CD4-positive, alpha-beta T cell treated with Interleukin-4 for 1 hour (primary cell): ENCODE data around the gene ZNF165.
"Not testable (repeated sequence)": the region's sequence is repeated elsewhere in the genome, so short reads cannot be mapped to it uniquely, and the experiment has no call there.

Source experiments
- DNase-seq, 2 donors: peaks; one replicate each; pipeline ENCODE4 v3.0.0-alpha.2; 2020 to 2022

Gene ZNF165

GRCh38 chr6:28122283-28122682 lies 41.9 kb downstream of the ZNF165 start:
- DNase-seq = not testable (repeated sequence)

- DNase-seq = peak; percentile 82 to 84
Measured at GRCh38 chr6:28124350-28124970, 44.1 kb downstream of the ZNF165 start, which contains the start of gene ZSCAN16. ZSCAN16 (plus strand) TSS chr6:28124609; CDS start chr6:28125444, 835 bp downstream.

- DNase-seq = peak in 1 of 2 donors; percentile 55
Measured at GRCh38 chr6:28124971-28125353, 44.6 kb downstream of the ZNF165 start.

- no peak for DNase-seq
Measured at GRCh38 chr6:28125401-28125800, 45.0 kb downstream of the ZNF165 start.

- DNase-seq = peak; percentile 17 to 51
Measured at GRCh38 chr6:28134015-28134414, 53.6 kb downstream of the ZNF165 start.

GRCh38 chr6:28134716-28135115 lies 54.3 kb downstream of the ZNF165 start:
- no peak for DNase-seq

- no peak for DNase-seq
Measured at GRCh38 chr6:28135393-28135792, 55.0 kb downstream of the ZNF165 start.

GRCh38 chr6:28136585-28137504 lies 56.5 kb downstream of the ZNF165 start:
- peak; percentile 83 to 84 for DNase-seq

- DNase-seq = peak; percentile 41 to 76
Measured at GRCh38 chr6:28137505-28137981, 57.2 kb downstream of the ZNF165 start.
